GM06990 (cell line): Measurements from ENCODE around the gene MFAP5.
A peak's percentile ranks its signal among the peaks of the same experiment; 100 is the strongest.

Experiments used
- DNase-seq: peaks from one replicate; pipeline ENCODE4 v3.0.0-alpha.2; 2011; ENCODE audit not compliant: insufficient read length; ENCODE audit errors: extremely low read depth
- H3K27me3 ChIP-seq: replicated peaks from 2 replicates; pipeline ENCODE4 v1.6.0; 2011; ENCODE audit warnings: low read length; ENCODE audit not compliant: control insufficient read depth, insufficient read depth
- H3K36me3 ChIP-seq: 2 replicates; pipeline ENCODE4 v1.5.1; 2011; ENCODE audit warnings: low read length; ENCODE audit not compliant: control insufficient read depth, insufficient read depth
- H3K4me3 ChIP-seq: replicated peaks from 2 replicates; pipeline ENCODE4 v1.5.1; 2011; ENCODE audit warnings: low read depth, mild to moderate bottlenecking, control low read depth, low read length
- TF ChIP-seq, protein P1 (sequence below): IDR thresholded peaks from 2 replicates; pipeline ENCODE4 v1.5.1; 2011; ENCODE audit warnings: low read length, control low read depth, mild to moderate bottlenecking, inconsistent platforms; ENCODE audit not compliant: insufficient read depth, poor library complexity, severe bottlenecking

The MFAP5 gene

DNA sequence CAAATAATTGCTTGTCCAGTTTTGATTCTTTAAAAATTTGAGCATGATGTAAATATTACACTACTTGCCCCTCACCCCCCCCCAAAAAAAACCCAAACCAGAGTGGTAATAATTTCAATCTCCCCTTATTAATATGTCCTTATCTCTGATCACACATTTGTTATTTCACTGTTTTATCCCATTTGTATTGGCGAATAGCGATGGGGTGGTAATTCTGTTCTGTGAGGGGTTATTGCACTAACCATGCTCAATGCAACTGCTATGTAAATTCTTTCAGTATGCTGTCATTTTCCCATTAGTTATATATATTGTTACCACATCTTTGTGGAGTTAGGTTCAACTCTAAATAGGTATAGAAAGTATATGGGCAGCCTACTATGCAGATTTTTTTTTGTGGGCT is 36.3 kb upstream of the MFAP5 start:
- no peaks in the 10 kb centered on the region for H3K36me3 ChIP-seq
- no peaks in the 10 kb centered on the region for H3K27me3 ChIP-seq
- DNase-seq: no peak
- peak overlapping the region; percentile 93 for H3K4me3 ChIP-seq
- TF ChIP-seq, protein P1, sequence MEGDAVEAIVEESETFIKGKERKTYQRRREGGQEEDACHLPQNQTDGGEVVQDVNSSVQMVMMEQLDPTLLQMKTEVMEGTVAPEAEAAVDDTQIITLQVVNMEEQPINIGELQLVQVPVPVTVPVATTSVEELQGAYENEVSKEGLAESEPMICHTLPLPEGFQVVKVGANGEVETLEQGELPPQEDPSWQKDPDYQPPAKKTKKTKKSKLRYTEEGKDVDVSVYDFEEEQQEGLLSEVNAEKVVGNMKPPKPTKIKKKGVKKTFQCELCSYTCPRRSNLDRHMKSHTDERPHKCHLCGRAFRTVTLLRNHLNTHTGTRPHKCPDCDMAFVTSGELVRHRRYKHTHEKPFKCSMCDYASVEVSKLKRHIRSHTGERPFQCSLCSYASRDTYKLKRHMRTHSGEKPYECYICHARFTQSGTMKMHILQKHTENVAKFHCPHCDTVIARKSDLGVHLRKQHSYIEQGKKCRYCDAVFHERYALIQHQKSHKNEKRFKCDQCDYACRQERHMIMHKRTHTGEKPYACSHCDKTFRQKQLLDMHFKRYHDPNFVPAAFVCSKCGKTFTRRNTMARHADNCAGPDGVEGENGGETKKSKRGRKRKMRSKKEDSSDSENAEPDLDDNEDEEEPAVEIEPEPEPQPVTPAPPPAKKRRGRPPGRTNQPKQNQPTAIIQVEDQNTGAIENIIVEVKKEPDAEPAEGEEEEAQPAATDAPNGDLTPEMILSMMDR: no peak

DNA sequence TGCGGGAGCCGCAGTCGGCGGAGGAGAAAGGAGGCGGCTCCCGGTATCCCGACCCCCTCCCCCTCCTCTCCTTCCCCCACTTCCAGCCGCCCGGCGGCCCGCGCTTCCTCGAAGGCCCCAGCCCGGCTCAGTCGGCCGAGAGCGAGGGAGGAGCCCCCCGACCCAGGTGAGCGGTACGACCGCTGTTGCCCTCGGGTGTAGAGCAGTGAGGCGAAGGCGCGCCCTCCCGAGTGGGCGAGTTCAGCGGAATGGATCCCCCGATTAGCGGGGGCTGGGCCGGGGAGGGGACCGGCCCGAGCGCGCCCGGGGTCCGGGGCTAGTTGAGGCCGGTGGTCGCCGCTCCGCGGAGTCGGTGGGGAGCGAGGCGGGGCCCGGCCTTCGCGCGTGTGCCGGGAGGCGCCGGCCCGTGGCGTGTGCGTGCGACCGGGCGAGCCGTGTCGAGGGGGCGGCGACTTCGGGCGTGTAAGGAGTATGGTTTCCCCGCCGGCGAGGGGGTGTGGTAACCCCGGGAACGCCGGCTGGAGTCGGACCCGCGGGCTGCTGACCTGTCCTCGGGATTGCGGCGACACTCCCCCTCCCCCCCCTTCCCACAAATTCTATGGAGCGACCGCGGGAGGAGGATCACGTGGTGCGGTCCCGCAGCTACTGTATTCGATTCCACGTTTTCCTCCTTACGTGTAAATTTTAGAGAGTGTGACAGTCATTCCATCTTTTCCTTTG is 35.7 kb upstream of the MFAP5 start:
- H3K4me3 ChIP-seq: peak overlapping the region; percentile 93
- DNase-seq: peak; percentile 54
- no peaks in the 10 kb centered on the region for H3K36me3 ChIP-seq
- TF ChIP-seq, protein P1: no peak
- no peaks in the 10 kb centered on the region for H3K27me3 ChIP-seq

DNA sequence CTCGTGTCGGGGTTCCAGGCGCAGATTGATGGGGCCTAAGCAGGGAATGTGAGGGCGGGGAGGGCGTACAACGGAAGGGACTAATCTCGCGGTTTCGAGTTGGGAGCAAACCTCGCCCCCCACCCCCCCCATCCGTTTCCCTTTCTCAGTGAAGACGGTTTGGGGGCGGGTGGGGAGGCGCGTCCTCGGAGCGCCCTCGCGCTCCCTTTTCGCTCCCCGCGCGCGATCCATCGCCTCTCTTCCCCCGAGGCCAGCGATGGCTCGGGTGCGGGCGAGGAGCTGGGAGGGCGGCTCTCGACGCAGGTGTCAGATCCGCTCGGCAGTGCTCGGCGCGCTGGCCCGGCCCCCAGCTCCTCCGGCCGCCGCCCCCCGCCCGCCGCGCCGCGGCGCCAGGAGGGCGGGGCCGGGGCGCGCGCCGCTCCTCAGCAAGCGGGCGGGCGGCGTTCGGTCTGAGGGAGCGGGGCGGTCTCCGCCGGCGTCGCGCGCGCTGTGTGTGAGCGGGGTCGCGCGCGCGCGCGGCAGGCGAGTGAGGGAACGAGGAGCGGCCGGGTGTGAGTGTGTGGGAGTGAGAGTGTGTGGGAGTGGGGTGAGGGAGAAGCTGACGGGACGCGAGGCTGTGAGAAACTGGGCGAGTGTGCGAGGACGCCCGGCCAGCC is 35.0 kb upstream of the MFAP5 start, which contains the start of gene RIMKLB:
Gene RIMKLB, plus strand, starts transcription at position 516 of the 656 bp plus-strand sequence. CDS start 15,876 bp downstream, outside the sequence.
- Histone ChIP-seq H3K36me3 (no peaks in the 10 kb centered on the region), H3K27me3 (no peaks in the 10 kb centered on the region), H3K4me3 (peak within 1 kb of the TSS; percentile 93)
- TF ChIP-seq, protein P1: no peak
- DNase-seq: peak; percentile 81

DNA sequence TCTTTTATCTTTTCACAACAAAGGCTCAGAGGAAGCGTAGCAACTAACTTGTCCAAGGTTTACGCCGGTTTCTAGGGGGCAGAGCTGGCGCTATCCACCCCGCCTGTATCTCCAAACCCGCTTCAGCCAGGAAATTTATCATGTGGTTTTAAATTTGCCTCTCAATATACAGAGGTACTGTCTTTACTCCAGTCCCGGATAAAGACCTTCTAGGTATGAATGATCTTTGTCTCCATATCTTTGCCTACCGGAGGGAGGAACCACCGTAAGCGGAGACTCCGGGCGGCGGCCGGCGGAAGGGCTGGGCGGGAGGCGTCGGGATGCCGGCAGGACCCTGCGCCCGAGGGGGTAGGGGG is 34.5 kb upstream of the MFAP5 start:
- Histone ChIP-seq H3K27me3 (no peaks in the 10 kb centered on the region), H3K4me3 (peak overlapping the region; percentile 93), H3K36me3 (no peaks in the 10 kb centered on the region)
- TF ChIP-seq, protein P1: no peak
- DNase-seq: no peak

DNA sequence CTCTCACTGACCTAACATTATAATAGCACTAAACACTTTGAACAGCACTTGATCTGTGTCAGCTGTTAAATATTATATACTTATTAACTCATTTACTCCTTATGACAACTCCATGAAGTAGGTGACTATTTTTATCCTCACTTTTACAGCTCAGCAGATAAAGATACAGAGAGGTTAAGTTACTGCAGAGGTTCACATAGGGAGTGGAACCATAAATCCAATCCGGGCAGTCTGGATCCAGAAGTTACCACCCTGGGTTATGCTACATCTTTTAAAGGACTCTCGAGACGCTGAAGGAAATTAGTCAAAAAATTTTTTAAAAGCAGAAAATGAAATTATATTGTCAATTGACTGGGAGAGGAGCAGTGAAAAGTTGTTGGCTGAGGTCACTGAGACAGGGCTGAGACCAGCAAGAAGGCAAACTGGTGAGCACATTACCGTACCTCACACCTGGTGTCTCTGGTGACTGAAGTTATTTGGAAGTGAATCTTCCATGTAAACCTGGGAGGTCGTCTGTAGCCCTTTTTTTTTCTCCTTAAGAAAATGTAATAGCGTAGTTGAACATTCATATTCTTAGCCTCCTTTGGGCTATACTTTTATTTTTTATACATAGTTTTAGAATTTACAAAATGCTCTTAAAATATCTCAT is 33.9 kb upstream of the MFAP5 start:
- TF ChIP-seq, protein P1: no peak
- Histone ChIP-seq H3K36me3 (no peaks in the 10 kb centered on the region), H3K4me3 (no peak overlapping the region; the same call in 1 of the 2 replicates), H3K27me3 (no peaks in the 10 kb centered on the region)
- DNase-seq: no peak
